Measurements from ENCODE around the gene ALX1. TPM values are rescaled to one million over a fixed set of nuclear protein-coding genes. Genes with fewer than 3 reads are reported as not detected.

The ALX1 gene
- total and polyA plus RNA-seq, 2 donors from 2014 or later, result 0.90 to 1.6 TPM

DNA sequence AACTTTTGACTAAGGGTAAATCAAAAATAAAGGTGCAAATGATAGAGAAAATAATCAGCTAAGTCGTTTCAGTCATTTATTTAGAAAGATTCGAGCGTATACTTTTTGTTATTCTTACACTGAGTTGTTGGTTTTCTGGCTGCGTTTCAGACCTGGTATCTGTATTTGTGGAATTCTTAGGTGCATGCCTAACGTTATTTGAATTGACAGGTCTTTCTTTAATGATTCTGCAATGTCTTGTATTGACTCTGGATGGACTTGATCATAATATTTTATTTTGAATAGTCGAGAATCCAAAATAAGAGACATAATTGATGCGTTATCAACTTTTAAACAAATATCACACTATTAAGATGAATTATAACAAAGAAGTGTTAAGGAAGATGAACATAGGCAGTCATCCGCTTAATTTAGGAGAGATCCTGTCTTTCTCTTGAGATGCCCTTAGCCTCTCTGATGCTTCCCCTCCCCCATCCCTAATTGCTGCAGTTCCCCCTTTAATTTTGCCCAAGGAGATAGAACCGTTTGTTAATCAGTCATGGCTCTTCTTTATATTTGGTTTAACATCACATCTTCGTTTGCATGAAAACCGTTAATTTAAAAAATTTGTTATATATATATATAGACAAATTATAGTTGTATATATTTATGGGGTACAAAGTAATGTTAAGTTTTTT, 1.8 kb downstream of the ALX1 start:
- Histone ChIP-seq H3K4me3 (ENCODE audit: low read length in 3 of 3) (peak overlapping the region in 1 of 3 donors; percentile 90), H3K4me1 (ENCODE audit: control insufficient read depth in 2 of 3, insufficient read depth in 2 of 3, low read depth in 1 of 3, low read length in 3 of 3) (peaks cover 0 to 7% (median 4%) of the 10 kb centered on the region in 3 donors), H3K27ac (ENCODE audit: low read depth in 2 of 2, low read length in 2 of 2) (no peak overlapping the region), H3K9ac (ENCODE audit: low read length in 3 of 3) (peak overlapping the region in 1 of 3 donors; percentile 75), H3K9me3 (ENCODE audit: control insufficient read depth in 2 of 3, insufficient read depth in 1 of 3, low read length in 3 of 3) (no peaks in the 10 kb centered on the region), H3K27me3 (ENCODE audit: control insufficient read depth, insufficient read depth, low read length) (peaks cover 42% of the 10 kb centered on the region), H3K36me3 (ENCODE audit: control insufficient read depth in 2 of 3, insufficient read depth in 3 of 3, low read length in 3 of 3) (no peaks in the 10 kb centered on the region)
- intact Hi-C loops (cut with DNase I), result no loop called here
- peak in 1 of 5 donors; percentile 42 for DNase-seq
- no peak for FAIRE-seq
- TF ChIP-seq, protein P1, sequence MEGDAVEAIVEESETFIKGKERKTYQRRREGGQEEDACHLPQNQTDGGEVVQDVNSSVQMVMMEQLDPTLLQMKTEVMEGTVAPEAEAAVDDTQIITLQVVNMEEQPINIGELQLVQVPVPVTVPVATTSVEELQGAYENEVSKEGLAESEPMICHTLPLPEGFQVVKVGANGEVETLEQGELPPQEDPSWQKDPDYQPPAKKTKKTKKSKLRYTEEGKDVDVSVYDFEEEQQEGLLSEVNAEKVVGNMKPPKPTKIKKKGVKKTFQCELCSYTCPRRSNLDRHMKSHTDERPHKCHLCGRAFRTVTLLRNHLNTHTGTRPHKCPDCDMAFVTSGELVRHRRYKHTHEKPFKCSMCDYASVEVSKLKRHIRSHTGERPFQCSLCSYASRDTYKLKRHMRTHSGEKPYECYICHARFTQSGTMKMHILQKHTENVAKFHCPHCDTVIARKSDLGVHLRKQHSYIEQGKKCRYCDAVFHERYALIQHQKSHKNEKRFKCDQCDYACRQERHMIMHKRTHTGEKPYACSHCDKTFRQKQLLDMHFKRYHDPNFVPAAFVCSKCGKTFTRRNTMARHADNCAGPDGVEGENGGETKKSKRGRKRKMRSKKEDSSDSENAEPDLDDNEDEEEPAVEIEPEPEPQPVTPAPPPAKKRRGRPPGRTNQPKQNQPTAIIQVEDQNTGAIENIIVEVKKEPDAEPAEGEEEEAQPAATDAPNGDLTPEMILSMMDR (IDR thresholded peaks at IDR 0.05; ENCODE audit: borderline replicate concordance, extremely low read depth, insufficient read depth), result no peak

DNA sequence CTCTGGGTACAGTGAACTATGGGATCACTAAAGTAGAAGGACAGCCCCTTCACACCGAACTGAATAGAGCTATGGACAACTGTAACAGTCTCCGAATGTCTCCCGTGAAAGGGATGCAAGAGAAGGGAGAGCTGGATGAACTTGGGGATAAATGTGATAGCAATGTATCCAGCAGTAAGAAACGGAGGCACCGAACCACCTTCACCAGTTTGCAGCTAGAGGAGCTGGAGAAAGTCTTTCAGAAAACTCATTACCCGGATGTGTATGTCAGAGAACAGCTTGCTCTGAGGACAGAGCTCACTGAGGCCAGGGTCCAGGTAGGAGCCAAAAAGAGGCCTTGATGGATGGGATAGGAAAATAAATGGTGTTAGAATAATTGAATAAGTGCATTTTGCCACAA, 3.5 kb downstream of the ALX1 start:
- Histone ChIP-seq H3K4me3 (ENCODE audit: low read length in 3 of 3) (peak overlapping the region in 1 of 3 donors; percentile 90), H3K27me3 (ENCODE audit: control insufficient read depth, insufficient read depth, low read length) (peaks cover 30% of the 10 kb centered on the region), H3K9ac (ENCODE audit: low read length in 3 of 3) (peak overlapping the region in 1 of 3 donors; percentile 53), H3K9me3 (ENCODE audit: control insufficient read depth in 2 of 3, insufficient read depth in 1 of 3, low read length in 3 of 3) (no peaks in the 10 kb centered on the region), H3K27ac (ENCODE audit: low read depth in 2 of 2, low read length in 2 of 2) (no peak overlapping the region), H3K4me1 (ENCODE audit: control insufficient read depth in 2 of 3, insufficient read depth in 2 of 3, low read depth in 1 of 3, low read length in 3 of 3) (peaks cover 0 to 7% (median 4%) of the 10 kb centered on the region in 3 donors), H3K36me3 (ENCODE audit: control insufficient read depth in 2 of 3, insufficient read depth in 3 of 3, low read length in 3 of 3) (peaks cover 0 to under 1% (median 0%) of the 10 kb centered on the region in 3 donors)
- TF ChIP-seq, protein P1 (IDR thresholded peaks at IDR 0.05; ENCODE audit: borderline replicate concordance, extremely low read depth, insufficient read depth), result no peak
- DNase-seq, result peak in 1 of 5 donors; percentile 30
- intact Hi-C loops (cut with DNase I), result no loop called here
- FAIRE-seq, result no peak

DNA sequence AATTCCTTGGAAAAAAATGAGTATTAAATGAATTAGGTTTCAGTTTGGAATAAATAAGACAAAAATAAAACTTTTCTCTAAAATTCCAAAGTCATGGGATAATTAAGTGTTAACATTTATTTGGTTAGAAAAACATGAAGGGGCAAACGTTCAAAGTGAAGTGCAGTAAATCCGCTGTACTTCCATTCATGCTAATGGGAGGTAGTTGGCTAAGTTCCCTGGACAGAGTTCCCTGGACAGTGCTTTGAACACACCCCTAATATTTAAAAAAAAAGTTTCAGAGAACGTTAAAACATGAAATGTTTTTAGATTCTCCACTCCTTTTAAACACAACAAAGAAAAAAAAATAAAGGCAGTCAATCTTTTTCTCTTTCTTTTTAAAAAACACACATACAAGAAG, 16.3 kb downstream of the ALX1 start:
- intact Hi-C loops (cut with DNase I), result no loop called here
- no peak for FAIRE-seq

More for the DNA sequence above, 16.3 kb downstream of the ALX1 start:
- Histone ChIP-seq H3K27ac (ENCODE audit: low read depth in 2 of 2, low read length in 2 of 2) (no peak overlapping the region), H3K4me3 (ENCODE audit: low read length in 3 of 3) (no peak overlapping the region), H3K27me3 (ENCODE audit: control insufficient read depth, insufficient read depth, low read length) (no peaks in the 10 kb centered on the region), H3K4me1 (ENCODE audit: control insufficient read depth in 2 of 3, insufficient read depth in 2 of 3, low read depth in 1 of 3, low read length in 3 of 3) (no peaks in the 10 kb centered on the region), H3K9me3 (ENCODE audit: control insufficient read depth in 2 of 3, insufficient read depth in 1 of 3, low read length in 3 of 3) (no peaks in the 10 kb centered on the region), H3K36me3 (ENCODE audit: control insufficient read depth in 2 of 3, insufficient read depth in 3 of 3, low read length in 3 of 3) (no peaks in the 10 kb centered on the region), H3K9ac (ENCODE audit: low read length in 3 of 3) (no peak overlapping the region)
- TF ChIP-seq, protein P1 (IDR thresholded peaks at IDR 0.05; ENCODE audit: borderline replicate concordance, extremely low read depth, insufficient read depth), result no peak
- peak in 2 of 5 donors; percentile 35 to 78 for DNase-seq
